Measurements from ENCODE around the gene C2CD2L.
A peak's percentile ranks its signal among the peaks of the same experiment; 100 is the strongest.

The C2CD2L gene

DNA sequence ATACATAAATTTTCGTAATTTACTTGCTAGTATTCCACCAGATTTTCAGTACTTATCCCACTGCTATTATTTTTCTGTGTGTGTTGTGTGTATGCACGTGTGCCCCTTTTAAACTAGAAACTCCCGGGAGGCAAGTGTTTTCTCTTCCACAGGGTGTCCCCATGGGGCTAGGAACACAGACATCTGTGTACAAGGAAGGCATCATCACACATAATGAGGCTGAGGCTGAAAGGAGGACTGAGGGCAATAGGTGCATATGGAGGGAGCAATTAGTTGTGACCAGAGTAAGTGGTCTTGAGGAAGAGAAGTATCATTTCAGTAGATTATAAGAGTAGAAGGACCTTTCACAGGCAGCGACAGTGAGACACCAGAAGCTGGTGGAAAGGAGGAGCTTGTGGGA, 3.4 kb upstream of the C2CD2L start:
- H3K27ac ChIP-seq, result no peak overlapping the region
- TF ChIP-seq, protein P1, sequence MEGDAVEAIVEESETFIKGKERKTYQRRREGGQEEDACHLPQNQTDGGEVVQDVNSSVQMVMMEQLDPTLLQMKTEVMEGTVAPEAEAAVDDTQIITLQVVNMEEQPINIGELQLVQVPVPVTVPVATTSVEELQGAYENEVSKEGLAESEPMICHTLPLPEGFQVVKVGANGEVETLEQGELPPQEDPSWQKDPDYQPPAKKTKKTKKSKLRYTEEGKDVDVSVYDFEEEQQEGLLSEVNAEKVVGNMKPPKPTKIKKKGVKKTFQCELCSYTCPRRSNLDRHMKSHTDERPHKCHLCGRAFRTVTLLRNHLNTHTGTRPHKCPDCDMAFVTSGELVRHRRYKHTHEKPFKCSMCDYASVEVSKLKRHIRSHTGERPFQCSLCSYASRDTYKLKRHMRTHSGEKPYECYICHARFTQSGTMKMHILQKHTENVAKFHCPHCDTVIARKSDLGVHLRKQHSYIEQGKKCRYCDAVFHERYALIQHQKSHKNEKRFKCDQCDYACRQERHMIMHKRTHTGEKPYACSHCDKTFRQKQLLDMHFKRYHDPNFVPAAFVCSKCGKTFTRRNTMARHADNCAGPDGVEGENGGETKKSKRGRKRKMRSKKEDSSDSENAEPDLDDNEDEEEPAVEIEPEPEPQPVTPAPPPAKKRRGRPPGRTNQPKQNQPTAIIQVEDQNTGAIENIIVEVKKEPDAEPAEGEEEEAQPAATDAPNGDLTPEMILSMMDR (IDR thresholded peaks at IDR 0.05), result no peak
- no peak overlapping the region for H3K4me3 ChIP-seq
- DNase-seq (ENCODE audit: low spot score), result no peak

DNA sequence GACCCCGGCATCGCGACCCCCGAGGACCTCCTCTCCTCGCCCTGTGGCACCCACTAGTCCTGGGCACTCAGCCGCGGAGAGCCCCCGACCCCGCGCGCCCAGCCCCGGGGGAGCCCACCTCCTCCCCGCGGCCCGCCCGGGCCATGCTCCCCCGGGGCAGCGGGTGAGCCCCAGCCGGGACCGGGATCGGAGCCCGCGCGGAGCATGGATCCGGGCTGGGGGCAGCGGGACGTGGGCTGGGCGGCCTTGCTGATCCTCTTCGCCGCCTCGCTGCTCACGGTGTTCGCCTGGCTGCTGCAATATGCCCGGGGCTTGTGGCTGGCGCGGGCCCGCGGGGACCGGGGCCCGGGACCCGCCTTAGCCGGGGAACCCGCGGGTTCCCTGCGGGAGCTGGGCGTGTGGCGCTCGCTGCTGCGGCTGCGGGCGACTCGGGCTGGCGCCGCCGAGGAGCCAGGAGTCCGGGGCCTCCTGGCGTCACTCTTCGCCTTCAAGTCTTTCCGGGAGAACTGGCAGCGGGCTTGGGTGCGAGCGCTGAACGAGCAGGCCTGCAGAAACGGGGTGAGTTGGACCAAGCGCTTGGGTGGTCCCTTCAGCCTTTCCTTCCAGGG, 498 bp downstream of the C2CD2L start:
- H3K27ac ChIP-seq, result peak overlapping the region; percentile 78 to 85
- DNase-seq (ENCODE audit: low spot score), result no peak
- H3K4me3 ChIP-seq, result peak overlapping the region; percentile 98
- TF ChIP-seq, protein P1 (IDR thresholded peaks at IDR 0.05), result no peak

DNA sequence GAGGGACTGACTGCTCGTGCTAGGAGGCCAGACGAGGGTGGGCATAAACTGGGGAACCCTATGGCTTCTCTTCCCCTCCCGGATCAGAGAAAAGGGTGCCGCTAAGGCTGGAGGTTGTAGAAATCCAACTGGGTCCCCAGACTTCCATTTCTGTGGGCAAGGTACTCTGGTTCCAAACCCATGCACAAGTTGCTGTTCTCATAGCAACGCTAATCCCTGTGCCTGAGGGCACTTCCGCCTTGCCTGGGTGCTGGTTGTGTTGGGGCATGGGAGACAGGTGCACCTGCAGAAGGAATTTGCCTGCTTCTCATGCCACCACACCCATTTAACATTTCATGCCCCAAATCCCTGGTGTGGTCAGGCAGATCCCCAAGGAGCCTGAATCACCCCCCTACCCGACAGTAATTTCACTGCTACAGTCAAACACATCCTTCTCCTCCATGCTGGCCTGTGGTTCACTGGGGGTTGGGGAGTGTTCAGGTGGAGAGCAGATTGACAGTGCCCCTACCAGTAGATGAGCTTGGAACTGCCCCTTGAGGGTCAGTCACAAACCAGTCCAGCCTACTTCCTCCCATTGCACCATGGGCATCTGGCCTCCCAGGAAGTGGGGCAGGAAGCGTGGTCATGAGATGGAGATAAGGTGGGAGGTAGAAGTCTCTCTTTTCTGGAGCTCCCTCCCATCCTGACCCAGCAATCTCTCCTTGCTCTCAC, 1.2 kb downstream of the C2CD2L start:
- Histone ChIP-seq H3K4me3 (peak overlapping the region; percentile 98), H3K27ac (peak overlapping the region; percentile 78 to 85)
- TF ChIP-seq, protein P1 (IDR thresholded peaks at IDR 0.05), result no peak
- no peak for DNase-seq (ENCODE audit: low spot score)

DNA sequence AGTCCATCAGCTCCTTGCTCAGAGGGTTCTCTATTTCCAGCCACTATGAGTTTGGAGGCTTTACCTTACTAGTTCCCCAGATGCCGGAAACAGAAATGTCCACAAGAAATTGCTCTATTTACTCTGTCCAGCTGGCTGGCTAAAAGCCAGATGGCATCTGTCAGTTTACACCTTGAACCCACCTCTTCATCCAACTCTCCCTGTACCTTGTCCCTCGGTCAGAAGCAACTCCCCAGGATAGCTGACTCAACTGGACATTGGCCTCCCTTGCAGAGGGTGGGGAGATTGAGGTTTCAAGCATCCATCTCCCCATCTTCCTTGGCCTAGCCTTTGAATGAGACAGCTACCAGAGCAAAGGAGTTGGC, 1.7 kb downstream of the C2CD2L start:
- TF ChIP-seq, protein P1 (IDR thresholded peaks at IDR 0.05), result no peak
- DNase-seq (ENCODE audit: low spot score), result no peak
- Histone ChIP-seq H3K27ac (peak overlapping the region in 1 of 2 donors; percentile 85), H3K4me3 (peak overlapping the region; percentile 98)

DNA sequence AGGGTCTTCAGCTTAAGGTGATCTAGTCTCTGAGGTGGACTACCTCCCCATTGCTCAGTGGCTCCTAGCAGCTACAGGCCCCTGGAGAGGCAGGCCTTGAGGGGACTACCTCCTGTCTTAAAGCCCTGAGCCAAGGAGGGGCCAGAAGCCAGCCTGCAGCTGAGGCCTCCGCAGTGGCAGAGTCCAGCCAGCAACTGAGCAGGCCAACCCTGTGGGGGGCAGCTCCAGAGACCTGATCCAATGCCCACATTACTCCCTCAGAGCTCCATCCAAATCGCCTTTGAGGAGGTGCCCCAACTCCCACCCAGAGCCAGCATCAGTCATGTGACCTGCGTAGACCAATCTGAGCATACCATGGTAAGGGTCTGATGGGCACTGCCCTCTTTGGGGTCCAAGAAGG, 2.7 kb downstream of the C2CD2L start:
- no peak overlapping the region for H3K27ac ChIP-seq
- no peak overlapping the region for H3K4me3 ChIP-seq
- TF ChIP-seq, protein P1 (IDR thresholded peaks at IDR 0.05), result no peak
- no peak for DNase-seq (ENCODE audit: low spot score)

DNA sequence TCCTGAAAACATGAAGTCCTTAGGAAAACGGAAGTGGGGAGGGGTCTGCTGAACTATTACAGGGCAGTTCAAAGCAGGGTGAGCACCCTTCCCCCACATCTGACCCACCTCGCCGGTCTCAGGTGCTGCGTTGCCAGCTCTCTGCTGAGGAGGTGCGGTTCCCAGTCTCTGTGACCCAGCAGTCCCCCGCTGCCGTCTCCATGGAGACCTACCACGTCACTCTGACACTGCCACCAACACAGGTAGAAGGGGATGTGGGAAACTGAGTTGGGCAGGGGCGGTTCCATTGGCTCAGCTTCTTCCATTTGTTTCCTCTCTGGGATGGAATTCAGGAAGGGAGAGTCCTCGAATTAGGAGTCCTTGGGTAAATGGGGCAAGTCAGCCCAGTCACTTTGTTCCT, 3.3 kb downstream of the C2CD2L start:
- TF ChIP-seq, protein P1 (IDR thresholded peaks at IDR 0.05), result no peak
- no peak overlapping the region for H3K4me3 ChIP-seq
- H3K27ac ChIP-seq, result no peak overlapping the region
- DNase-seq (ENCODE audit: low spot score), result no peak

DNA sequence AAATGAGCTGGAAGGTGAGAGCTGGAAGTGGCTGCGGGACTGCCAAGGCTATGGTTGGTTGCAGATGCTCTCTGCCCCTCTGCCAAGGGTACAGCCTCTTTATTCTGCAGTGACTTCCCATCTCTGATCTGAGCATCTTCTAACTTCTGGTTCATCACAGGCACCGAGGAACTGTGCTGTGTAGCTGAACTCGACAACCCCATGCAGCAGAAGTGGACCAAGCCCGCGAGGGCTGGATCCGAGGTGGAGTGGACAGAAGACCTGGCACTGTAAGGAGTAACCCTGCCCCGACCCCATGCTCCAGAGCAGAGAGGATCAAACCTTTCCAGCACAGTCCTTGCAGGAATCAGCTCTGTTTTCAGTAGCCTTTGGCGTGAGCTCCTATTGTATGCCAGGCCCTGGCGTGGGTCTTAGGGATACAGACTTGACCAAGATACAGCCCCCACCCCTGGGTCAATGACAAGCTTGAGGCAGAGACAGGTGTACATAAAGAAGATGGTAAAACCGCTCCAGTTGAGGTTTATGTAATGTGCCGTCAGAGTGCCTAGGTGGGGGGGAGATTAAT, 4.3 kb downstream of the C2CD2L start:
- no peak for DNase-seq (ENCODE audit: low spot score)
- no peak overlapping the region for H3K4me3 ChIP-seq
- no peak overlapping the region for H3K27ac ChIP-seq
- TF ChIP-seq, protein P1 (IDR thresholded peaks at IDR 0.05), result no peak

All from coronary artery (tissue), 2 donors.